Hematopoietic multipotent progenitor cell (in vitro differentiated cells): ENCODE measurements around the gene MDM1. TPM values are rescaled to one million over a fixed set of nuclear protein-coding genes. Genes with fewer than 3 reads are reported as not detected.

Experiments used
- DNase-seq, 3 donors: peaks; one replicate each; pipeline ENCODE4 v3.0.0-alpha.2; 2011 to 2015; ENCODE audit warnings: low read depth in 2 of 3, low spot score in 2 of 3
- total RNA-seq: library from RNA; depleted of rRNA; stranded (reverse); fragments of >200 nt; gene quantifications from one replicate; pipeline ENCODE4 v1.2.3, GENCODE V29; 2012

Gene MDM1
- total RNA-seq, 1 donor, result 10.0 TPM

GRCh38 chr12:68281322-68282077, 50.7 kb downstream of the MDM1 start:
- DNase-seq, result no peak

- DNase-seq, result no peak
These were observed 51.9 kb downstream of the MDM1 start for GRCh38 chr12:68280240-68280639.

- DNase-seq, result peak in 2 of 3 donors; percentile 19 to 45
These were observed 52.7 kb downstream of the MDM1 start for GRCh38 chr12:68279227-68280054.

- no peak for DNase-seq
These were observed 55.7 kb downstream of the MDM1 start for GRCh38 chr12:68276402-68276930.

- no peak for DNase-seq
These were observed 59.4 kb downstream of the MDM1 start for GRCh38 chr12:68272732-68273131.

GRCh38 chr12:68271346-68271745, 60.8 kb downstream of the MDM1 start:
- DNase-seq, result no peak

GRCh38 chr12:68270358-68270757, 61.8 kb downstream of the MDM1 start:
- no peak for DNase-seq

GRCh38 chr12:68269779-68270178, 62.4 kb downstream of the MDM1 start:
- DNase-seq, result no peak

GRCh38 chr12:68268967-68269366, 63.2 kb downstream of the MDM1 start:
- no peak for DNase-seq

GRCh38 chr12:68267892-68268396, 64.2 kb downstream of the MDM1 start:
- DNase-seq, result no peak

- DNase-seq, result no peak
These were observed 67.3 kb downstream of the MDM1 start for GRCh38 chr12:68264857-68265256.

GRCh38 chr12:68264158-68264855, 67.9 kb downstream of the MDM1 start:
- DNase-seq, result no peak

GRCh38 chr12:68263366-68263765, 68.8 kb downstream of the MDM1 start:
- DNase-seq, result no peak

- no peak for DNase-seq
These were observed 70.3 kb downstream of the MDM1 start for GRCh38 chr12:68261896-68262295.

- no peak for DNase-seq
These were observed 72.0 kb downstream of the MDM1 start for GRCh38 chr12:68260153-68260552.

- no peak for DNase-seq
These were observed 72.7 kb downstream of the MDM1 start for GRCh38 chr12:68259318-68259940.

- no peak for DNase-seq
These were observed 78.7 kb downstream of the MDM1 start, which contains the start of gene IL22 for GRCh38 chr12:68253504-68253903. Gene IL22, minus strand, starts transcription at chr12:68253604. Its CDS starts 156 bp downstream, at chr12:68253448.

- DNase-seq, result no peak
These were observed 80.1 kb downstream of the MDM1 start for GRCh38 chr12:68252077-68252476.

- DNase-seq, result no peak
These were observed 81.7 kb downstream of the MDM1 start for GRCh38 chr12:68250454-68250853.

GRCh38 chr12:68247785-68248184, 84.4 kb downstream of the MDM1 start:
- DNase-seq, result no peak
